GM23338 (cell line): ENCODE measurements around the gene HS6ST2.

Experiments used
- CTCF ChIP-seq, 2 experiments: fragments of 200-600 bp in 1 of 2; sonication (generic) in 1 of 2; conservative IDR thresholded peaks; 2 replicates each; pipeline versions ENCODE4 v1.5.1 to v1.6.1; 2016 to 2017; ENCODE audit warnings: antibody characterized with exemption in 2 of 2, low read depth in 2 of 2, mild to moderate bottlenecking in 2 of 2, moderate library complexity in 1 of 2
- ETS1 ChIP-seq: IDR thresholded peaks from 2 replicates; pipeline ENCODE4 v1.6.1; 2016; ENCODE audit warnings: antibody characterized with exemption
- EZH2 ChIP-seq: fragments of 200-600 bp; sonication (generic); IDR thresholded peaks from one replicate; pipeline ENCODE4 v1.8.0; 2017; ENCODE audit warnings: antibody characterized with exemption, mild to moderate bottlenecking, low read depth; ENCODE audit not compliant: unreplicated experiment
- EZH2phosphoT487 ChIP-seq: fragments of 200-600 bp; sonication (generic); IDR thresholded peaks from one replicate; pipeline ENCODE4 v1.8.1; 2018; ENCODE audit warnings: antibody characterized with exemption; ENCODE audit not compliant: unreplicated experiment
- NANOG ChIP-seq: IDR thresholded peaks from 2 replicates; pipeline ENCODE4 v1.6.1; 2016; ENCODE audit warnings: antibody characterized with exemption, borderline replicate concordance
- REST ChIP-seq: IDR thresholded peaks from one replicate; pipeline ENCODE4 v1.6.1; 2018; ENCODE audit warnings: antibody characterized with exemption; ENCODE audit not compliant: unreplicated experiment

- TF ChIP-seq CTCF (conservative IDR thresholded peaks at IDR 0.05; ENCODE audit: low read depth in 2 of 2) (peak; percentile 45 to 59), REST (no peak), NANOG (no peak), EZH2phosphoT487 (no peak), ETS1 (no peak), EZH2 (no peak)
Observed at GRCh38 chrX:132592880-132593279, 365.5 kb downstream of the HS6ST2 start.
